Measurements from ENCODE around the gene SLC6A13. TPM values are rescaled to one million over a fixed set of nuclear protein-coding genes. Genes with fewer than 3 reads are reported as not detected.

The SLC6A13 gene
- total and polyA plus RNA-seq, 2 of the 13 experiments (the other 11 are each of a cell fraction or from before 2014, with no cell fraction given): 0.05 to 0.15 TPM

GRCh38 chr12:237026-237815 lies 25.4 kb downstream of the SLC6A13 start (continued):
- TF ChIP-seq BRF2 (CRISPR knock-in tag; IDR thresholded peaks at IDR 0.05) (no peak), ZNF839 (CRISPR knock-in tag; IDR thresholded peaks at IDR 0.05; ENCODE audit: borderline replicate concordance) (no peak), ATF5 (CRISPR knock-in tag; IDR thresholded peaks at IDR 0.05; ENCODE audit: low read depth) (no peak), ZNF670 (CRISPR knock-in tag; IDR thresholded peaks at IDR 0.05; ENCODE audit: borderline replicate concordance) (no peak), SALL1 (CRISPR knock-in tag; IDR thresholded peaks at IDR 0.05) (peak; percentile 71), HBP1 (CRISPR knock-in tag; IDR thresholded peaks at IDR 0.05; ENCODE audit: low read depth) (no peak; the same call in 1 of the 2 replicates), SP5 (CRISPR knock-in tag; IDR thresholded peaks at IDR 0.05; ENCODE audit: borderline replicate concordance, low read depth) (0 out of 2 replicates have a peak, but pooled peaks have one; percentile 20), NFRKB (IDR thresholded peaks at IDR 0.05) (no peak), HNRNPUL1 (IDR thresholded peaks at IDR 0.05; ENCODE audit: low read depth, low read length) (no peak), ARID5B (CRISPR knock-in tag; IDR thresholded peaks at IDR 0.05) (peak; percentile 63), NFYB (CRISPR knock-in tag; IDR thresholded peaks at IDR 0.05) (no peak), ZNF639 (CRISPR knock-in tag; conservative IDR thresholded peaks at IDR 0.05) (no peak), ARHGAP35 (CRISPR knock-in tag; IDR thresholded peaks at IDR 0.05; ENCODE audit: borderline replicate concordance) (no peak), ATF7-NPFF (CRISPR knock-in tag; IDR thresholded peaks at IDR 0.05; ENCODE audit: low read depth) (no peak), ZNF577 (CRISPR knock-in tag; IDR thresholded peaks at IDR 0.05; ENCODE audit: borderline replicate concordance, low read depth) (no peak), ZNF432 (CRISPR knock-in tag; IDR thresholded peaks at IDR 0.05; ENCODE audit: borderline replicate concordance) (no peak), HNF4A (CRISPR knock-in tag; IDR thresholded peaks at IDR 0.05) (peak; percentile 88), IRF9 (CRISPR knock-in tag; IDR thresholded peaks at IDR 0.05; ENCODE audit: borderline replicate concordance) (no peak), FOXM1 (CRISPR knock-in tag; IDR thresholded peaks at IDR 0.05) (no peak), ZNF563 (CRISPR knock-in tag; IDR thresholded peaks at IDR 0.05) (peak; percentile 67; the same call in 1 of the 2 replicates)
